H1 (cell line): Measurements from ENCODE around the gene AKT1S1. TPM values are rescaled to one million over a fixed set of nuclear protein-coding genes. Genes with fewer than 3 reads are reported as not detected.

Experiments used
- CHD7 ChIP-seq: fragments of 300-600 bp; sonication (generic); IDR thresholded peaks from 2 replicates; pipeline ENCODE4 v1.7.1; 2012; ENCODE audit warnings: low read length, moderate library complexity, mild to moderate bottlenecking, inconsistent platforms; ENCODE audit not compliant: insufficient replicate concordance
- polyA plus RNA-seq, 7 experiments: library from polyadenylated mRNA; depleted of rRNA in 3 of 7; stranded (reverse) in 5 of 7; unstranded in 2 of 7; fragments of >200 nt in 5 of 7; fragments of 200-250 nt in 2 of 7; gene quantifications; 1 replicate in 5 of 7; 2 replicates in 1 of 7; 4 replicates in 1 of 7; pipeline versions ENCODE4 v1.2.1 to v1.2.3, GENCODE V29; 2011 to 2013; ENCODE audit warnings: missing spikeins in 2 of 7, mixed read lengths in 2 of 7
- total RNA-seq: library from RNA; stranded (reverse); fragmentation: NEBNext Ultra II Directional; extraction: Animal tissue kit (Norgen Biotek cat#: 25700); gene quantifications from 2 replicates; pipeline ENCODE4 v1.2.1, GENCODE V29; 2021

Gene AKT1S1
- total and polyA plus RNA-seq, 2 of the 8 experiments (the other 6 are each of a cell fraction or from before 2014, with no cell fraction given): 40.7 to 45.9 TPM

GRCh38 chr19:49859682-49860335 is 17.3 kb downstream of the AKT1S1 start (continued):
- TF ChIP-seq CHD7: no peak
